Medulla oblongata (tissue), 1 donor: Measurements from ENCODE around the gene ATP2A1.
"Not testable (repeated sequence)": the region's sequence is repeated elsewhere in the genome, so short reads cannot be mapped to it uniquely, and the experiment has no call there.

Experiments
- DNase-seq: peaks from one replicate; pipeline ENCODE4 v3.0.0-alpha.2; 2015; ENCODE audit errors: extremely low spot score

ATP2A1 gene

DNA sequence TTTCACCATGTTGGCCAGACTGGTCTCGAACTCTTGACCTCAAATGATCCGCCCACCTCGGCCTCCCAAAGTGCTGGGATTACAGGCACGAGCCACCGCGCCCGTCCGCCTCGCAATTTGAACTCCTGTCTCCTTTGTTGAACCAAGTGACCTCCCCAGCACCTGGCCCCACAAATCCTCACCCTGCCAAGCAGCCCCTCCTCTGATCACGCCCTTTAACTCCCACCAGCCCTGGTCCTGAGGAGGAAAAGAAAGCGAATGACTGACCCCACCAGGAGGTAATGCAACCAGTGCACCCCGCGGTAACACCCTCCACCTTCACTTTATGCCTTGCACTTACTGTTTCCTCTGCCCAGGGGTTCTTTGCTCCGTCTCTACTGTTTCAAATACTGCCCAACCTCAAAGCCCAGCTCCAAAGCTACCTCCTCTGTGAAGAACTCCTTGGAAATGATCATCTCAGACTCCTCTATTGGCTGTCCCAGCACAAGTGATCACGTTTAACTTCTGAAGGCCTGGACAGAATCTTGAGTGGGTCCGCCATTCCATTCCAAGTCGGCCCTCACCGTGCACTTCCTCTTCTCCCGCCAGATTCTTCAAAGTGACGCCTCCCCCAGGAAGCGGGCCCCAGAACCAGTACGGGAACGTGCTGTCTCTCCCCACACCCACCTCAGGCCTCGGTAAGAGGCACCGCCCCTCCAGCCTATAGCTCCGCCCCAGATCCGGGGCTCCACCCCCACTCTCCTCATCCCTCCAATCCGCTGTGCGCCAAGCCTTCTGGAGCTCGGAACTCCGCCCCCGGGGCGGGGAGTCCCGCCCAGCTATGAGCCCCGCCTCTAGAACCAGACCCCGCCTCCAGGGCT is 57.9 kb downstream of the ATP2A1 start:
- DNase-seq, result peak; percentile 83

DNA sequence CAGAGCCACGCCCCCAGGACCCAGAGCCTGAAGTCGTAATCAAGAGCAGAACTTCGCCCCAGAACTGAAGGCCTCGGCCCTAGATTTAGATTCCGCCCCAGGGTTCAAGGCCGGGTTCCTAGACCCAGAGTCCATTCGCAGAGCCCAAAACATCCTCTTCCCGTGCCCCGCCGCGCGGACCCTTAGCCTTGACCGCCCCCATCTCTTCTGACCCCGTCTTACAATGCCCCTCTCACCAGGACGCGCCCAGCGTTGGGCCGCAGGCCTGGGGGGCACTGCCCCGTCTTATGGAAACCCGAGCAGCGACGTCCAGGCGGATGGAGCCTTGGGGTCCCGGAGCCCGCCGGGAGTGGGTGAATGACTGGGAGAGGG is 58.5 kb downstream of the ATP2A1 start:
- DNase-seq, result no peak

DNA sequence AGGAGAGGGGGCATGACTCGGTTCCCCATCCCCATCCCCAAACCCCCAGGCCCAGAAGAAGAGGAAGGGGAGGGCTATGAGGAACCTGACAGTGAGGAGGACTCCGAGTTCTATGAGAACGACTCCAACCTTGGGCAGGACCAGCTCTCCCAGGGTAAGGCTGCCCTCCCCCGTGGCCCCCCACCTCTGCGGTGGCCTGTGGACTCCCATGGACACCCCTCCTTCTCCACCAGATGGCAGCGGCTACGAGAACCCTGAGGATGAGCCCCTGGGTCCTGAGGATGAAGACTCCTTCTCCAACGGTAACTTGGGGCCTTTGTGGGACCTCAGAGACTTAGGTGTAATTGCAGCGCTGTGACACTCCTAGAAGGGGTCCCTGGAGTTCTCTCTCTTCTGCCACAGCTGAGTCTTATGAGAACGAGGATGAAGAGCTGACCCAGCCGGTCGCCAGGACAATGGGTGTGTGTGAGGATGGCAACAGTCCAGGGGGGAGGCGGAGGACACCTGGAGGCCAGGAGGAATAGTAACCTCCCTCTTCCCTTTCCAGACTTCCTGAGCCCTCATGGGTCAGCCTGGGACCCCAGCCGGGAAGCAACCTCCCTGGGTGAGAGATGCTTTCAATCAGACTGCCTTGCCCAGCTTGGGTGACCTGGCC is 59.1 kb downstream of the ATP2A1 start:
- no peak for DNase-seq

DNA sequence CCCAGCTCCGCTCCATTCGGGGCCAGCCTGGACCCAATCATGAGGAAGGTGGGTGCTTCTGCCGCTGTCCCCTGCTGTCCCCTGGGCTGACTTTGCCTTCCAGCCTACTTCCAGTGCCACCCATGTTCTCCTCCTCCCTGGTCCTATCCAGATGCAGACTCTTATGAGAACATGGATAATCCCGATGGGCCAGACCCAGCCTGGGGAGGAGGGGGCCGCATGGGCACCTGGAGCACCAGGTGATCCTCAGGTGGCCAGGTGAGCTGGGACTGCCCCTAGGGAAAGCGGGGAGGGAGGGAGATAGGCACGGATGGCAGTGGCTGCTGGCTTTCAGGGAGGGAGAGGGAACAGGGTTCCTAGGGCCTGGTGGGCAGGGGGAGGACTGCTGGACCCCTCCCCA is 60.4 kb downstream of the ATP2A1 start:
- no peak for DNase-seq

DNA sequence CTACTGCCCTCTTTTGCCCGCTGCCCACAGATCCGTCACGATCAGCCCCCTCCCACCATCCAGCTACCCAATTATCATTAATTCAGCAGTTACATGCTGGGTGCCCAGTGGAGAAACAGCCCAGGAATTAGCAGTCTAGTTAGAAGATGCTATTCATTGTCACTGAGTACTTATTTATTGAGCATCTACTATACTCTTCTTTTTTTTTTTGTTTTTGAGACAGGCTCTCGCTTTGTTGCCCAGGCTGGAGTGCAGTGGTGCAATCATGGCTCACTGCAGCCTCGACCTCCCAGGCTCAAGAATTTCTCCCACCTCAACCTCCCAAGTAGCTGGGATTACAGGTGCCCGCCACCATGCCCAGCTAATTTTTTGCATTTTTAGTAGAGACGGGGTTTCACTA is 61.5 kb downstream of the ATP2A1 start:
- DNase-seq, result not testable (repeated sequence)

DNA sequence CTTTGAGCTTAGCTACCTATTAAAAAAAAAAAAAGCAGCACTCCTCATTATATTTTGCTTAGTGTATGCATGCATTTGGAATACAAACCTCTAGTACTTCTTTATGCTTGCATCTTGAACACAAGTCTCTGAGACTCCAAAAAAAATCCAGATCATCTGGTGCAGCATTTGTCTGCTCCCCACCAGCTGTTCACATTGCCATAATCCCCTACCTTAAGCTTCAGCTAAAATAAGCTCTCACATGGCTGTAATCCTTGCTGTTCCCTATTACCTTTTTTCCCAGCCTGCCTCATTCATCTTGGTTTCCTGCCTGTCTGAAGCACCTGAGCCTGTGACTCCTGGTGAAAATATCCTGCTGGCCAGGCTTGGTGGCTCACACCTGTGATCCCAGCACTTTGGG is 65.0 kb downstream of the ATP2A1 start:
- no peak for DNase-seq

DNA sequence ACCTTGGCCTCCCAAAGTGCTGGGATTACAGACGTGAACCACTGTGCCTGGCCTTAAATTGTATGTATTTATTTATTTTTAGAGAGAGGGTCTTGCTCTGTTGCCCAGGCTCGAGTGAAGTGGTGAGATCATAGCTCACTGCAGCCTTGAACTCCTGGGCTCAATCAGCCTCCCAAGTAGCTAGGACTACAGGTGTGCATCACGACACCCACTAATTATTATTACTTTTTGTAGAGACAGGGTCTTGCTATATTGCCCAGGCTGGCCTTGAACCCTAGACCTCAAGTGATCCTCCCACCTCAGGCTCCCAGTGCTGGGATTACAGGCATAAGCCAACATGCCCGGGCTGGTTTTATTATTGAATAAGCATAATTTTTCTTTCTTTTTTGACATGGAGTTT is 68.4 kb downstream of the ATP2A1 start:
- no peak for DNase-seq

DNA sequence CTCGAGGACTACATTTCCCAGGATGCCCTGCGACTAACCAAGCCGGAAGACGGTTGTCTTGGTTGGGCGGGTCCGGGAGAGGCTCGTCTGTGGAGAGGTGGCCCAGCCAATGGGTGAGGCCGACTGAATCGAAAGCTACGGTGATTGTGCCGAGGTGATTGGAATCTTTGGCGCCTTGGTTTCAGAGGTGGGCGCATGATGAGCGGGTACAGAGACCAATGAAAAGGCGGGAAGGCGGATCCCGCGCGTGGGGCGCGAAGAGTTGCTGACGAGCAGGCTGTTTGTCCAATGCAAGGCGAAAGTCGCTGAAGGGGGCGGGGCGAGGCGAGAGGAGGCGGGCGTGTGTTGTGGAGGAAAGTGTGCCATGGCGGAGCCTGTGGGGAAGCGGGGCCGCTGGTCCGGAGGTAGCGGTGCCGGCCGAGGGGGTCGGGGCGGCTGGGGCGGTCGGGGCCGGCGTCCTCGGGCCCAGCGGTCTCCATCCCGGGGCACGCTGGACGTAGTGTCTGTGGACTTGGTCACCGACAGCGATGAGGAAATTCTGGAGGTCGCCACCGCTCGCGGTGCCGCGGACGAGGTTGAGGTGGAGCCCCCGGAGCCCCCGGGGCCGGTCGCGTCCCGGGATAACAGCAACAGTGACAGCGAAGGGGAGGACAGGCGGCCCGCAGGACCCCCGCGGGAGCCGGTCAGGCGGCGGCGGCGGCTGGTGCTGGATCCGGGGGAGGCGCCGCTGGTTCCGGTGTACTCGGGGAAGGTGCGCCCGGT is 72.5 kb downstream of the ATP2A1 start, which contains the start of gene NFATC2IP:
Gene NFATC2IP, plus strand, starts transcription at position 290 of the 762 bp plus-strand sequence. Its CDS starts 75 bp downstream, at position 365.
- peak; percentile 100 for DNase-seq

DNA sequence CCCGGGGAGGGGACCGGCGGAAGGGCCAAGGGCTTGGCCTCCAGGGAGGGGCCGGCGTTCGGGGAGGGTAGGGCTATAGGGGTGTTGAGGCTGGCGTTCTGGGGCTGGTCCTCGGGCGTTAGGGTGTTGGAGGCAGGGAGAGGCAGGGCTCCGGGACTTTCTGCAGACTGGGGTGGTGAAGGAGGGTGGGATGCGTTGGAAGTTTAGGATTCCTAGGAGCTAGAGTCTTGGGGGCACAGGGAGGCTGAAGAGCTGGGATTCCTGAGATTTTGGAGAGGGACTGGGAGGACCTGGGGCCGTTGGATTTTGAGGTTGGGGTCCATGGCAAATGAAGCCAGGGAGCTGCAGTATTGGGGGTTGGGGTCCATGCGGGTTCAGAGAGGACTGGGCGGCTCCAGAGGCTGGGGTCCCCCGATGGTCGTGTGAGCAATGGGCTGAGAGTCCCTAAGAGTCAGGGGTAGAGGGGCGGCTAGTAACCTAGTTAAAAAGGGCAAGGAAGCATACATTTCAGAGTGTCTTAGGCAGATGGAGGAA is 73.2 kb downstream of the ATP2A1 start:
- DNase-seq, result no peak
